Endothelial cell of umbilical vein (primary cell): ENCODE measurements around the gene DIO1. TPM values are rescaled to one million over a fixed set of nuclear protein-coding genes. Genes with fewer than 3 reads are reported as not detected.

Experiments used
- BruUV-seq: library from RNA; stranded (reverse); fragments of 400-500 nt; replicated peaks from 2 replicates; lab custom pipeline; 2021; lab: Mats Ljungman, UMichigan
- CTCF ChIA-PET: fragments of 300-600, 350-600 bp; sonication (Branson Sonifier 250); formaldehyde crosslinking; loops from one replicate; lab custom pipeline; 2021; ENCODE audit warnings: antibody characterized with exemption, inconsistent platforms; lab: Charles Lee
- POLR2A ChIA-PET: fragments of 300-600, 350-600 bp; sonication (Branson Sonifier 250); formaldehyde crosslinking; loops from one replicate; lab custom pipeline; 2021; ENCODE audit warnings: antibody characterized with exemption, inconsistent platforms; lab: Charles Lee
- DNase-seq: peaks from one replicate; pipeline ENCODE4 v3.0.0-alpha.2; 2011; ENCODE audit warnings: low read depth, low spot score
- FAIRE-seq: peaks from 2 replicates; lab custom pipeline; 2011; peaks lifted over from hg19 to GRCh38; lab: Jason Lieb, UNC
- H2AFZ ChIP-seq: 2 replicates; pipeline ENCODE4 v1.6.0; 2012; ENCODE audit warnings: low read depth, low read length, control low read depth, inconsistent platforms
- H3K27ac ChIP-seq: 2 replicates; pipeline ENCODE4 v1.5.1; 2011; ENCODE audit warnings: low read depth, mild to moderate bottlenecking, control low read depth, low read length, moderate library complexity; ENCODE audit not compliant: insufficient read depth
- H3K27me3 ChIP-seq, 2 experiments: 2 replicates each; pipeline versions ENCODE4 v1.6.0 to v1.6.1; 2011; ENCODE audit warnings: low read length in 2 of 2, mixed read lengths in 1 of 2; ENCODE audit not compliant: control insufficient read depth in 2 of 2, insufficient read depth in 2 of 2
- H3K36me3 ChIP-seq, 2 experiments: 2 replicates in 1 of 2; 3 replicates in 1 of 2; pipeline ENCODE4 v1.5.1; 2011; ENCODE audit warnings: low read length in 2 of 2, mild to moderate bottlenecking in 1 of 2, moderate library complexity in 1 of 2; ENCODE audit not compliant: control insufficient read depth in 2 of 2, insufficient read depth in 2 of 2; ENCODE audit errors: extremely low read depth in 1 of 2
- H3K4me1 ChIP-seq: 3 replicates; pipeline ENCODE4 v1.5.1; 2011; ENCODE audit warnings: mild to moderate bottlenecking, low read length; ENCODE audit not compliant: control insufficient read depth, insufficient read depth; ENCODE audit errors: extremely low read depth
- H3K4me2 ChIP-seq: 2 replicates; pipeline ENCODE4 v1.6.1; 2011; ENCODE audit warnings: low read length, control low read depth, mixed read lengths; ENCODE audit not compliant: insufficient read depth
- H3K4me3 ChIP-seq, 3 experiments: fragments of 200-600 bp in 1 of 3; sonication (generic), shearing (Covaris generic) in 1 of 3; replicated peaks in 1 of 3; 2 replicates each; pipeline ENCODE4 v1.5.1; 2011 to 2016; ENCODE audit warnings: control low read depth in 3 of 3, low read length in 3 of 3, mild to moderate bottlenecking in 2 of 3, inconsistent platforms in 1 of 3, low read depth in 1 of 3, moderate library complexity in 1 of 3; ENCODE audit not compliant: insufficient read depth in 1 of 3
- H3K79me2 ChIP-seq: 2 replicates; pipeline ENCODE4 v1.6.0; 2012; ENCODE audit warnings: low read length, inconsistent platforms; ENCODE audit not compliant: control insufficient read depth, insufficient read depth
- H3K9ac ChIP-seq: replicated peaks from 2 replicates; pipeline ENCODE3; 2011; ENCODE audit warnings: low read length, control low read depth; ENCODE audit not compliant: insufficient read depth; ENCODE audit errors: extremely low read depth
- H3K9me1 ChIP-seq: replicated peaks from 3 replicates; pipeline ENCODE4 v1.6.0; 2011; ENCODE audit warnings: mild to moderate bottlenecking, low read length; ENCODE audit not compliant: control insufficient read depth, insufficient read depth; ENCODE audit errors: extremely low read depth
- H3K9me3 ChIP-seq: replicated peaks from 2 replicates; pipeline ENCODE4 v1.5.1; 2012; ENCODE audit warnings: low read length, inconsistent platforms; ENCODE audit not compliant: control insufficient read depth, insufficient read depth
- H4K20me1 ChIP-seq: replicated peaks from 2 replicates; pipeline ENCODE3; 2011; ENCODE audit warnings: mild to moderate bottlenecking, low read length; ENCODE audit not compliant: control insufficient read depth, insufficient read depth; ENCODE audit errors: extremely low read depth
- EZH2 ChIP-seq: IDR thresholded peaks from 2 replicates; pipeline ENCODE4 v1.6.1; 2012; ENCODE audit warnings: borderline replicate concordance, low read depth, mild to moderate bottlenecking, moderate library complexity, low read length, inconsistent platforms; ENCODE audit not compliant: severe bottlenecking
- FOS ChIP-seq: IDR thresholded peaks from 2 replicates; pipeline ENCODE4 v1.6.1; 2011; ENCODE audit warnings: mild to moderate bottlenecking, low read length, moderate library complexity, borderline replicate concordance; ENCODE audit not compliant: insufficient read depth
- GATA2 ChIP-seq: IDR thresholded peaks from 2 replicates; pipeline ENCODE4 v1.7.0; 2011; ENCODE audit warnings: low read depth, mild to moderate bottlenecking, moderate library complexity, mixed read lengths, low read length; ENCODE audit not compliant: insufficient read length, insufficient read depth
- JUN ChIP-seq: IDR thresholded peaks from 2 replicates; pipeline ENCODE4 v1.6.1; 2011; ENCODE audit warnings: borderline replicate concordance, low read depth; ENCODE audit not compliant: insufficient read length, insufficient read depth
- MYC ChIP-seq: IDR thresholded peaks from one replicate; pipeline ENCODE4 v1.6.1; 2011; ENCODE audit warnings: mild to moderate bottlenecking, low read depth, low read length
- POLR2A ChIP-seq: IDR thresholded peaks from 2 replicates; pipeline ENCODE4 v1.6.1; 2012; ENCODE audit warnings: low read depth, mild to moderate bottlenecking, control low read depth, low read length
- POLR2AphosphoS5 ChIP-seq: IDR thresholded peaks from 2 replicates; pipeline ENCODE4 v1.6.1; 2012; ENCODE audit warnings: low read depth, mild to moderate bottlenecking, control low read depth, low read length, moderate library complexity; ENCODE audit not compliant: insufficient read depth
- dilution Hi-C: fragments of 300-500 bp; cut with MboI; formaldehyde crosslinking; loops from one replicate; pipeline ENCODE4 v1.15.0; 2019; ENCODE audit warnings: low sequenced_read_pairs; ENCODE audit not compliant: extremely low pct_ligation_motif_present
- intact Hi-C: fragments of 100-400 bp; cut with micrococcal nuclease; formaldehyde crosslinking; loops from one replicate; pipeline ENCODE4 v1.10.0; 2022
- polyA plus RNA-seq, 4 experiments: library from polyadenylated mRNA; depleted of rRNA in 3 of 4; stranded (reverse) in 3 of 4; unstranded in 1 of 4; fragments of >200 nt; gene quantifications; 2 replicates each; pipeline versions ENCODE4 v1.2.1 to v1.2.3, GENCODE V29; 2011 to 2012; ENCODE audit warnings: missing spikeins in 1 of 4
- total RNA-seq: library from RNA; stranded (reverse); gene quantifications from 2 replicates; pipeline ENCODE4 v1.2.3, GENCODE V29; 2021
- TF ChIP-seq, protein P1 (sequence below), 2 donors: IDR thresholded peaks; 1 replicate in 1 of 2; 2 replicates in 1 of 2; pipeline ENCODE4 v1.5.1; 2011; ENCODE audit warnings: low read length in 2 of 2, mild to moderate bottlenecking in 2 of 2, moderate library complexity in 2 of 2, control low read depth in 1 of 2, inconsistent platforms in 1 of 2, low read depth in 1 of 2; ENCODE audit not compliant: insufficient read depth in 1 of 2; ENCODE audit errors: extremely low read depth in 1 of 2
- TF ChIP-seq, protein P2 (sequence below): IDR thresholded peaks from 2 replicates; pipeline ENCODE4 v1.6.1; 2011; ENCODE audit not compliant: insufficient read depth, insufficient read length

DIO1 gene
- total and polyA plus RNA-seq, 2 donors (not counting 3 experiments of a cell fraction or from before 2014, with no cell fraction given): not detected

DNA sequence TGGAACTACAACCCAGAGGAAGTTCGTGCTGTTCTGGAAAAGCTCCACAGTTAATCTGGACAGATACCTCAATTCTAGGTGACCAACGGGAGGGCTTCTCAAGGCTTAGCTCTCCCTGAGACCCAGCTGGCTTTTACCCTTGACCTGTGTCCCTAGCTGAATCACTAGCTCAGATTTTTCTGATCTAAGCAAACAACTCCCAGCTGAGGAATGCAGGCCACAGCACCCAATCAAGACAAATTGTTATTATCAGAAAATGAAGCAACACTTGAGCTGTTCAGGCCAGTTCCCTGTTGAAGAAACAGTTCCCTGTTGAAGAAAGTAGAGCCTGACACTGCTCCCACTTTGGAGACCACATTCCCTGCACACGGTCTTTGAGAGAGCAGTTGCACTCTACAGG, 16.0 kb downstream of the DIO1 start:
- intact Hi-C loops (no loop called here), dilution Hi-C loops (no loop called here)
- no peak overlapping the region for H3K4me3 ChIP-seq
- H3K9me3 ChIP-seq: no peaks in the 10 kb centered on the region
- H3K4me2 ChIP-seq: no peak overlapping the region
- no peak for TF ChIP-seq EZH2
- TF ChIP-seq MYC: no peak
- TF ChIP-seq, protein P1, sequence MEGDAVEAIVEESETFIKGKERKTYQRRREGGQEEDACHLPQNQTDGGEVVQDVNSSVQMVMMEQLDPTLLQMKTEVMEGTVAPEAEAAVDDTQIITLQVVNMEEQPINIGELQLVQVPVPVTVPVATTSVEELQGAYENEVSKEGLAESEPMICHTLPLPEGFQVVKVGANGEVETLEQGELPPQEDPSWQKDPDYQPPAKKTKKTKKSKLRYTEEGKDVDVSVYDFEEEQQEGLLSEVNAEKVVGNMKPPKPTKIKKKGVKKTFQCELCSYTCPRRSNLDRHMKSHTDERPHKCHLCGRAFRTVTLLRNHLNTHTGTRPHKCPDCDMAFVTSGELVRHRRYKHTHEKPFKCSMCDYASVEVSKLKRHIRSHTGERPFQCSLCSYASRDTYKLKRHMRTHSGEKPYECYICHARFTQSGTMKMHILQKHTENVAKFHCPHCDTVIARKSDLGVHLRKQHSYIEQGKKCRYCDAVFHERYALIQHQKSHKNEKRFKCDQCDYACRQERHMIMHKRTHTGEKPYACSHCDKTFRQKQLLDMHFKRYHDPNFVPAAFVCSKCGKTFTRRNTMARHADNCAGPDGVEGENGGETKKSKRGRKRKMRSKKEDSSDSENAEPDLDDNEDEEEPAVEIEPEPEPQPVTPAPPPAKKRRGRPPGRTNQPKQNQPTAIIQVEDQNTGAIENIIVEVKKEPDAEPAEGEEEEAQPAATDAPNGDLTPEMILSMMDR (IDR thresholded peaks at IDR 0.05; ENCODE audit: extremely low read depth in 1 of 2, insufficient read depth in 1 of 2, low read depth in 1 of 2, low read length in 2 of 2): no peak
- no peak for TF ChIP-seq FOS
- TF ChIP-seq GATA2: no peak
- no peak for TF ChIP-seq POLR2A
- no peak for TF ChIP-seq POLR2AphosphoS5
- no peak for TF ChIP-seq JUN
- TF ChIP-seq, protein P2, sequence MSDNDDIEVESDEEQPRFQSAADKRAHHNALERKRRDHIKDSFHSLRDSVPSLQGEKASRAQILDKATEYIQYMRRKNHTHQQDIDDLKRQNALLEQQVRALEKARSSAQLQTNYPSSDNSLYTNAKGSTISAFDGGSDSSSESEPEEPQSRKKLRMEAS: no peak
- no peak overlapping the region for H2AFZ ChIP-seq
- no peaks in the 10 kb centered on the region for H3K27me3 ChIP-seq
- no peak for FAIRE-seq
- no peak overlapping the region for H3K9ac ChIP-seq
- BruUV-seq: no TSS peak
- H4K20me1 ChIP-seq: no peaks in the 10 kb centered on the region
- H3K4me1 ChIP-seq: no peaks in the 10 kb centered on the region
- ChIA-PET POLR2A (no interaction called here), CTCF (interaction anchor here (1.1 to 1.2 kb wide), 2 partner anchors 12 to 31 kb away, joined by 3 to 5 read pairs; no protein-coding TSS in a partner anchor)
- no peaks in the 10 kb centered on the region for H3K9me1 ChIP-seq
- no peak for DNase-seq
- peaks cover 0 to 3% of the 10 kb centered on the region in 2 experiments for H3K36me3 ChIP-seq
- no peaks in the 10 kb centered on the region for H3K79me2 ChIP-seq
- H3K27ac ChIP-seq: no peak overlapping the region
